ENCODE results near the gene PCBP2. TPM values are rescaled to one million over a fixed set of nuclear protein-coding genes. Genes with fewer than 3 reads are reported as not detected.

PCBP2 gene
- total and polyA plus RNA-seq, 2 donors (not counting 1 experiment from before 2014, with no cell fraction given): 271 to 315 TPM

DNA sequence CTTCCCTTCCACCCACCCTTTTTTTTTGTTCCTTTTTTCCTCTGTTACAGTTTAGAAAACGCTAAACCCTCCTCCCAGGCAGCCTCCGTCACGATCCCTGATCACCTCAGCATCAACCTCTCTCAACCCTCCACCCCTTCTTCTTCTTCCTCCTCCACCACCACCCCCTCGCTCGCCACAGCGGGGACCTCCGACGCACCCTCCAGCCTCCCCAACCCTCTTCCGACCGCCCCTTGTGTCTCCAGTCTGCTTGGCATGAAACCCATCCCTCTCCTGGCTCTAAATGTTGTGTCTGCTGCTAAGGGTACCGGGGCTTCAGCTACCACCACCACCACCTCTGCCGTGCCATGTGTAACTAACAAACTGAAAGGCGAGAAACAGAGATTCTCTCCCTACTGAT is 22.9 kb downstream of the PCBP2 start:
- Histone ChIP-seq H3K79me2 (ENCODE audit: control insufficient read depth, insufficient read depth, low read length) (peaks cover 61% of the 10 kb centered on the region), H3K9ac (ENCODE audit: insufficient read depth, low read length) (no peak overlapping the region), H3K9me3 (ENCODE audit: control insufficient read depth, insufficient read depth, low read depth, low read length) (no peaks in the 10 kb centered on the region), H3K4me3 (replicated peaks in 1 of 4; ENCODE audit: control extremely low read depth in 1 of 4, insufficient read depth in 1 of 4, low read depth in 3 of 4, low read length in 4 of 4) (no peak overlapping the region), H4K20me1 (ENCODE audit: control insufficient read depth, extremely low read depth, insufficient read depth, low read length) (peaks cover 1% of the 10 kb centered on the region), H3K27ac (ENCODE audit: insufficient read depth, low read length) (no peak overlapping the region), H3K36me3 (ENCODE audit: control insufficient read depth, insufficient read depth, low read length) (peaks cover 13% of the 10 kb centered on the region), H3K4me2 (ENCODE audit: extremely low read depth, insufficient read depth, low read length) (no peak overlapping the region), H3K4me1 (ENCODE audit: control insufficient read depth, extremely low read depth, insufficient read depth, low read length) (peaks cover 9% of the 10 kb centered on the region), H3K27me3 (ENCODE audit: control insufficient read depth, insufficient read depth, low read length) (no peaks in the 10 kb centered on the region), H2AFZ (ENCODE audit: low read length) (no peak overlapping the region)
- TF ChIP-seq, protein P1, sequence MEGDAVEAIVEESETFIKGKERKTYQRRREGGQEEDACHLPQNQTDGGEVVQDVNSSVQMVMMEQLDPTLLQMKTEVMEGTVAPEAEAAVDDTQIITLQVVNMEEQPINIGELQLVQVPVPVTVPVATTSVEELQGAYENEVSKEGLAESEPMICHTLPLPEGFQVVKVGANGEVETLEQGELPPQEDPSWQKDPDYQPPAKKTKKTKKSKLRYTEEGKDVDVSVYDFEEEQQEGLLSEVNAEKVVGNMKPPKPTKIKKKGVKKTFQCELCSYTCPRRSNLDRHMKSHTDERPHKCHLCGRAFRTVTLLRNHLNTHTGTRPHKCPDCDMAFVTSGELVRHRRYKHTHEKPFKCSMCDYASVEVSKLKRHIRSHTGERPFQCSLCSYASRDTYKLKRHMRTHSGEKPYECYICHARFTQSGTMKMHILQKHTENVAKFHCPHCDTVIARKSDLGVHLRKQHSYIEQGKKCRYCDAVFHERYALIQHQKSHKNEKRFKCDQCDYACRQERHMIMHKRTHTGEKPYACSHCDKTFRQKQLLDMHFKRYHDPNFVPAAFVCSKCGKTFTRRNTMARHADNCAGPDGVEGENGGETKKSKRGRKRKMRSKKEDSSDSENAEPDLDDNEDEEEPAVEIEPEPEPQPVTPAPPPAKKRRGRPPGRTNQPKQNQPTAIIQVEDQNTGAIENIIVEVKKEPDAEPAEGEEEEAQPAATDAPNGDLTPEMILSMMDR (conservative IDR thresholded peaks at IDR 0.05 in 1 of 2, IDR thresholded peaks at IDR 0.05 in 1 of 2; ENCODE audit: low read depth in 1 of 2, low read length in 2 of 2): no peak
- no peak for TF ChIP-seq EZH2 (IDR thresholded peaks at IDR 0.05; ENCODE audit: low read length, missing control alignments)
- no peak for DNase-seq (ENCODE audit: low read depth in 2 of 2)

DNA sequence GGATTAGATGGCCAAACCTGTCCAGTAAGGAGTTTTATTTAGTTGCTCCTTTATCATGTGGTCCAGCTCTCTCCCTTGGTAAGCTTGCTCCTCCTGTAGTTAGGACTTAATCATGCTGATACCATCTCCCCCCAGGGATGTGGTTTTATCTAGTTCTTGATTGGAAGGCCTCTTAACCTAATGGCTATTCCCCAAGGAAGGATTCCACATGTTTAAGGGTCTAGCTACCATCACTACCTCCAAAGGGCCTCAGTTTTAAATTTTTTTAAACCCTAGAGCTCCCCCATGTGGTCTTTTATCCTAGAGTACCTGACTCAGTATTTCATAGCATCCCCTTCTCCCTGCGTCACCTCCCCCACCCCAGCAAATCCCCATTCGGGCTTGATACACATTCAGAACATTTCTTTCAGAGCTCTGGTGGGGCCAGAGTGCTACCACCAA is 24.9 kb downstream of the PCBP2 start:
- Histone ChIP-seq H3K27me3 (ENCODE audit: control insufficient read depth, insufficient read depth, low read length) (no peaks in the 10 kb centered on the region), H3K4me1 (ENCODE audit: control insufficient read depth, extremely low read depth, insufficient read depth, low read length) (peaks cover 22% of the 10 kb centered on the region), H2AFZ (ENCODE audit: low read length) (no peak overlapping the region), H3K27ac (ENCODE audit: insufficient read depth, low read length) (no peak overlapping the region), H3K4me3 (replicated peaks in 1 of 4; ENCODE audit: control extremely low read depth in 1 of 4, insufficient read depth in 1 of 4, low read depth in 3 of 4, low read length in 4 of 4) (no peak overlapping the region), H3K9ac (ENCODE audit: insufficient read depth, low read length) (no peak overlapping the region), H3K9me3 (ENCODE audit: control insufficient read depth, insufficient read depth, low read depth, low read length) (no peaks in the 10 kb centered on the region), H3K79me2 (ENCODE audit: control insufficient read depth, insufficient read depth, low read length) (peaks cover 50% of the 10 kb centered on the region), H4K20me1 (ENCODE audit: control insufficient read depth, extremely low read depth, insufficient read depth, low read length) (peaks cover 1% of the 10 kb centered on the region), H3K4me2 (ENCODE audit: extremely low read depth, insufficient read depth, low read length) (no peak overlapping the region), H3K36me3 (ENCODE audit: control insufficient read depth, insufficient read depth, low read length) (peaks cover 17% of the 10 kb centered on the region)
- TF ChIP-seq, protein P1 (conservative IDR thresholded peaks at IDR 0.05 in 1 of 2, IDR thresholded peaks at IDR 0.05 in 1 of 2; ENCODE audit: low read depth in 1 of 2, low read length in 2 of 2): peak; percentile 22 to 45
- no peak for TF ChIP-seq EZH2 (IDR thresholded peaks at IDR 0.05; ENCODE audit: low read length, missing control alignments)
- DNase-seq (ENCODE audit: low read depth in 2 of 2): no peak

DNA sequence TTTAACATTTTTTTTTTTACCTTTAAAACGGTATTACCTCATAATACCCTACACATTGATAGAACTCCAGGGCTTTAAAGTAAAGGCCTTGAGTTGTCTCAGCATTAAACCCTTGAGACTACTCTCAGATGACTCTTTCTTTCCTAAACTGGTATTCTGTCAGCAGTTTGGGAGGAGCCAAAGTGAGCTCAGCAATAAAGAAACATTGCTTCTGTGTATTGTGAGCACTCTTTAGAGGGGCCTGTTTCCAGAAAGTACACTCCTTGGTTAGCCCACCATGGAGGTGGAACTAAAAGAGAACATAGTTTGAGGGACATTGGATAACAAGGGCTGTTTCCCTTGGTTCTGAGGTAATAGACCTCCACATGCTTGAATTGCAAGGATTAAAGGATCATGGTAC is 27.0 kb downstream of the PCBP2 start:
- Histone ChIP-seq H3K27ac (ENCODE audit: insufficient read depth, low read length) (peak overlapping the region; percentile 13), H3K79me2 (ENCODE audit: control insufficient read depth, insufficient read depth, low read length) (peaks cover 32% of the 10 kb centered on the region), H3K9ac (ENCODE audit: insufficient read depth, low read length) (no peak overlapping the region), H3K9me3 (ENCODE audit: control insufficient read depth, insufficient read depth, low read depth, low read length) (no peaks in the 10 kb centered on the region), H3K27me3 (ENCODE audit: control insufficient read depth, insufficient read depth, low read length) (no peaks in the 10 kb centered on the region), H3K36me3 (ENCODE audit: control insufficient read depth, insufficient read depth, low read length) (peaks cover 28% of the 10 kb centered on the region), H3K4me3 (replicated peaks in 1 of 4; ENCODE audit: control extremely low read depth in 1 of 4, insufficient read depth in 1 of 4, low read depth in 3 of 4, low read length in 4 of 4) (no peak overlapping the region), H2AFZ (ENCODE audit: low read length) (no peak overlapping the region), H3K4me1 (ENCODE audit: control insufficient read depth, extremely low read depth, insufficient read depth, low read length) (peaks cover 28% of the 10 kb centered on the region), H4K20me1 (ENCODE audit: control insufficient read depth, extremely low read depth, insufficient read depth, low read length) (peaks cover 1% of the 10 kb centered on the region), H3K4me2 (ENCODE audit: extremely low read depth, insufficient read depth, low read length) (no peak overlapping the region)
- TF ChIP-seq EZH2 (IDR thresholded peaks at IDR 0.05; ENCODE audit: low read length, missing control alignments): no peak
- TF ChIP-seq, protein P1 (conservative IDR thresholded peaks at IDR 0.05 in 1 of 2, IDR thresholded peaks at IDR 0.05 in 1 of 2; ENCODE audit: low read depth in 1 of 2, low read length in 2 of 2): no peak
- no peak for DNase-seq (ENCODE audit: low read depth in 2 of 2)
